ENCODE results near the gene TXNDC17. TPM values are rescaled to one million over a fixed set of nuclear protein-coding genes. Genes with fewer than 3 reads are reported as not detected.

Gene TXNDC17
- total and polyA plus RNA-seq, 2 of the 8 experiments (the other 6 are each of a cell fraction or from before 2014, with no cell fraction given), result 182 to 410 TPM

DNA sequence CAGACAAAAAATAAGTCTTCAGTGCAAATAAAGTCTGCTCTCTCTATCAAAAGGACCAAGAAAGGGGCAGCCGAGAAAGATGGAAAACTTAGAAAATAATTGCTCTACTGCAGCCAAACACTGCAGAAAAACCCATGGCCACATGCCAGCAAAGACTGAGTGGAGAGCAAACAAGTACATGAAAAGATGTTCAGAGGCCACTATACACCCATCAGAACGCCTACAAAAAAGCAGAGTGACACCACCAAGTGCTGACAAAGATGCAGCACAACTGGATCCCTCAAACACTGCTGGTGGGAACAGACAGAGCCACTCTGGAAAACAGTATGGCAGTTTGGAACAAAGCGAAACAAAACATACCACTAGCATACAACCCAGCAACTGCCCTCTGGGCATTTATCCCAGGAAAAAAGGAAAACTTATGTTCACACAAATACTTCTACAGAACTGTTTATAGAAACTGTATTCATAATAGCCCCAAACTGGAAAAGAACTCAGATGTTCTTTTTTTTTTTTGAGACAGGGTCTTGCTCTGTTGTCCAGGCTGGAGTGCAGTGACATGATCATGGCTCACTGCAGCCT, 37.0 kb upstream of the TXNDC17 start:
- ChIA-PET POLR2A (ENCODE audit: partially characterized antibody) (no interaction called here), CTCF (ENCODE audit: partially characterized antibody) (no interaction called here)
- no peak overlapping the region for H2BK12ac ChIP-seq (ENCODE audit: low read depth, low read length)
- H4K91ac ChIP-seq (replicated peaks; ENCODE audit: insufficient read length, low read length), result no peak overlapping the region
- H3K56ac ChIP-seq (replicated peaks; ENCODE audit: insufficient read length, low read depth, low read length), result no peak overlapping the region
- no peak overlapping the region for H2AFZ ChIP-seq (ENCODE audit: low read length)
- no peak overlapping the region for H2BK20ac ChIP-seq (ENCODE audit: low read length)
- H3K4ac ChIP-seq (replicated peaks; ENCODE audit: insufficient read length, low read depth, low read length), result no peak overlapping the region
- H3K23me2 ChIP-seq (ENCODE audit: low read depth, low read length), result no peaks in the 10 kb centered on the region; the same call in 1 of the 2 replicates
- no peak overlapping the region for H3K18ac ChIP-seq (ENCODE audit: extremely low read depth, low read length)
- H4K20me1 ChIP-seq (replicated peaks in 1 of 2; ENCODE audit: control insufficient read depth in 1 of 2, insufficient read depth in 2 of 2, low read length in 2 of 2), result peaks cover 0 to 2% of the 10 kb centered on the region in 2 experiments
- H3K9ac ChIP-seq (replicated peaks in 1 of 4; ENCODE audit: extremely low read depth in 1 of 4, low read depth in 3 of 4, low read length in 3 of 4), result no peak overlapping the region
- 84% methylated on average over 3 of the region's 3 CpGs; no CpG with 5 or more reads in 1 of the 2 experiments for WGBS, 2 experiments (ENCODE audit: extremely low coverage in 1 of 2, insufficient coverage in 1 of 2, insufficient read length in 1 of 2, insufficient replicate concordance in 2 of 2, low coverage in 1 of 2, low lambda C conversion rate in 2 of 2, missing lambda C conversion rate in 1 of 2)
- H3K79me1 ChIP-seq (ENCODE audit: low read depth, low read length), result no peaks in the 10 kb centered on the region
- H3K27me3 ChIP-seq (replicated peaks in 1 of 4; ENCODE audit: control insufficient read depth in 3 of 4, extremely low read depth in 1 of 4, insufficient read depth in 3 of 4, low read length in 3 of 4), result no peaks in the 10 kb centered on the region
- H2BK15ac ChIP-seq (ENCODE audit: low read length), result no peak overlapping the region
- H3K4me2 ChIP-seq (ENCODE audit: insufficient read depth in 1 of 2, low read depth in 2 of 2, low read length in 2 of 2), result no peak overlapping the region
- no peak overlapping the region for H4K5ac ChIP-seq (ENCODE audit: insufficient read length, low read depth, low read length)
- H3K36me3 ChIP-seq (ENCODE audit: control insufficient read depth in 2 of 4, insufficient read depth in 4 of 4, low read length in 3 of 4), result peaks cover 12 to 43% (median 37%) of the 10 kb centered on the region in 4 experiments; a peak in 7 of 8 replicates
- no peak overlapping the region for H2BK5ac ChIP-seq (ENCODE audit: low read depth, low read length)
- no peaks in the 10 kb centered on the region for H3K79me2 ChIP-seq (ENCODE audit: control insufficient read depth in 1 of 2, insufficient read depth in 2 of 2, low read length in 2 of 2)
- no peak overlapping the region for H2BK120ac ChIP-seq (replicated peaks; ENCODE audit: low read depth, low read length)
- no peak overlapping the region for H3K4me3 ChIP-seq (ENCODE audit: extremely low read depth in 1 of 4, insufficient read depth in 2 of 4, low read depth in 3 of 4, low read length in 4 of 4)
- no peak overlapping the region for H4K8ac ChIP-seq (ENCODE audit: extremely low read depth, insufficient read depth, low read length)
- no peak overlapping the region for H3K14ac ChIP-seq (ENCODE audit: insufficient read length)
- no peak overlapping the region for H3K27ac ChIP-seq (ENCODE audit: low read depth, low read length)
- no peak for DNase-seq (ENCODE audit: low read depth in 1 of 2, low spot score in 2 of 2)
- no peak overlapping the region for H2AK5ac ChIP-seq (ENCODE audit: low read depth, low read length)
- TF ChIP-seq GTF2F1 (IDR thresholded peaks at IDR 0.05; ENCODE audit: borderline replicate concordance, low read depth, low read length) (no peak), GABPA (IDR thresholded peaks at IDR 0.05; ENCODE audit: borderline replicate concordance, insufficient read depth, low read length) (no peak), NANOG (IDR thresholded peaks at IDR 0.05; ENCODE audit: insufficient read depth, low read depth, low read length, poor library complexity, severe bottlenecking) (no peak), EZH2 (IDR thresholded peaks at IDR 0.05; ENCODE audit: low read depth, low read length, severe bottlenecking) (no peak), RFX5 (IDR thresholded peaks at IDR 0.05; ENCODE audit: borderline replicate concordance, low read depth, low read length) (no peak), ZNF274 (IDR thresholded peaks at IDR 0.05; ENCODE audit: borderline replicate concordance, extremely low read depth, low read length) (no peak), TEAD4 (IDR thresholded peaks at IDR 0.05; ENCODE audit: low read depth, low read length) (no peak)
- TF ChIP-seq, protein P1, sequence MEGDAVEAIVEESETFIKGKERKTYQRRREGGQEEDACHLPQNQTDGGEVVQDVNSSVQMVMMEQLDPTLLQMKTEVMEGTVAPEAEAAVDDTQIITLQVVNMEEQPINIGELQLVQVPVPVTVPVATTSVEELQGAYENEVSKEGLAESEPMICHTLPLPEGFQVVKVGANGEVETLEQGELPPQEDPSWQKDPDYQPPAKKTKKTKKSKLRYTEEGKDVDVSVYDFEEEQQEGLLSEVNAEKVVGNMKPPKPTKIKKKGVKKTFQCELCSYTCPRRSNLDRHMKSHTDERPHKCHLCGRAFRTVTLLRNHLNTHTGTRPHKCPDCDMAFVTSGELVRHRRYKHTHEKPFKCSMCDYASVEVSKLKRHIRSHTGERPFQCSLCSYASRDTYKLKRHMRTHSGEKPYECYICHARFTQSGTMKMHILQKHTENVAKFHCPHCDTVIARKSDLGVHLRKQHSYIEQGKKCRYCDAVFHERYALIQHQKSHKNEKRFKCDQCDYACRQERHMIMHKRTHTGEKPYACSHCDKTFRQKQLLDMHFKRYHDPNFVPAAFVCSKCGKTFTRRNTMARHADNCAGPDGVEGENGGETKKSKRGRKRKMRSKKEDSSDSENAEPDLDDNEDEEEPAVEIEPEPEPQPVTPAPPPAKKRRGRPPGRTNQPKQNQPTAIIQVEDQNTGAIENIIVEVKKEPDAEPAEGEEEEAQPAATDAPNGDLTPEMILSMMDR (IDR thresholded peaks at IDR 0.05; ENCODE audit: control extremely low read depth in 1 of 3, insufficient read depth in 1 of 3, low read depth in 1 of 3, low read length in 3 of 3), result no peak
- H3K4me1 ChIP-seq (replicated peaks in 1 of 4; ENCODE audit: control insufficient read depth in 3 of 4, insufficient read depth in 4 of 4, low read length in 3 of 4), result no peaks in the 10 kb centered on the region
- H3K9me3 ChIP-seq (ENCODE audit: insufficient read depth in 2 of 2, low read depth in 1 of 2, low read length in 1 of 2), result no peaks in the 10 kb centered on the region
- FAIRE-seq, result no peak
- no peak overlapping the region for H3K23ac ChIP-seq (ENCODE audit: insufficient read length)
